DND-41 (cell line): ENCODE measurements around the gene HOXA5.

ENCODE experiments used
- ATAC-seq: fragments of 200-7000 bp; cut with Tn5 transposase; 3 replicates; pipeline ENCODE4 v1.9.1; 2021; ENCODE audit warnings: low read depth; ENCODE audit not compliant: insufficient read depth
- DNase-seq: peaks from one replicate; pipeline ENCODE4 v3.0.0-alpha.2; 2020
- H2AFZ ChIP-seq: 2 replicates; pipeline ENCODE4 v1.6.0; 2012; ENCODE audit warnings: low read depth, low read length
- H3K27ac ChIP-seq: 2 replicates; pipeline ENCODE4 v1.5.1; 2012; ENCODE audit warnings: low read length, inconsistent platforms
- H3K27me3 ChIP-seq: fragments of 200-600 bp; sonication (generic); 2 replicates; pipeline ENCODE4 v1.6.0; 2012; ENCODE audit warnings: low read length, mild to moderate bottlenecking, inconsistent platforms; ENCODE audit not compliant: insufficient read depth, poor library complexity
- H3K36me3 ChIP-seq: 2 replicates; pipeline ENCODE4 v1.5.1; 2012; ENCODE audit warnings: low read length, inconsistent platforms; ENCODE audit not compliant: insufficient read depth
- H3K4me1 ChIP-seq: 2 replicates; pipeline ENCODE4 v1.5.1; 2012; ENCODE audit warnings: mild to moderate bottlenecking, low read length; ENCODE audit not compliant: insufficient read depth
- H3K4me2 ChIP-seq: 2 replicates; pipeline ENCODE4 v1.6.0; 2012; ENCODE audit warnings: mild to moderate bottlenecking, moderate library complexity, low read length, inconsistent platforms; ENCODE audit not compliant: insufficient read depth
- H3K4me3 ChIP-seq, 2 experiments: fragments of 200-600 bp in 1 of 2; shearing (Covaris generic) in 1 of 2; 2 replicates each; pipeline ENCODE4 v1.5.1; 2012 to 2016; ENCODE audit warnings: inconsistent platforms in 2 of 2, low read length in 2 of 2, mild to moderate bottlenecking in 2 of 2, low read depth in 1 of 2, moderate library complexity in 1 of 2
- H3K79me2 ChIP-seq: 2 replicates; pipeline ENCODE4 v1.6.0; 2012; ENCODE audit warnings: low read length, inconsistent platforms; ENCODE audit not compliant: insufficient read depth
- H3K9ac ChIP-seq: 2 replicates; pipeline ENCODE4 v1.6.0; 2012; ENCODE audit warnings: low read depth, mild to moderate bottlenecking, inconsistent platforms, low read length, moderate library complexity
- H3K9me3 ChIP-seq: 2 replicates; pipeline ENCODE4 v1.5.1; 2012; ENCODE audit warnings: low read length, moderate library complexity, mild to moderate bottlenecking, inconsistent platforms; ENCODE audit not compliant: insufficient read depth, severe bottlenecking
- H4K20me1 ChIP-seq: 2 replicates; pipeline ENCODE4 v1.6.0; 2012; ENCODE audit warnings: low read length; ENCODE audit not compliant: insufficient read depth
- EZH2 ChIP-seq: IDR thresholded peaks from 3 replicates; pipeline ENCODE4 v1.6.1; 2012; ENCODE audit warnings: borderline replicate concordance, low read depth, mild to moderate bottlenecking, moderate library complexity, low read length, inconsistent platforms; ENCODE audit not compliant: severe bottlenecking
- TF ChIP-seq, protein P1 (sequence below): IDR thresholded peaks from 2 replicates; pipeline ENCODE4 v1.5.1; 2012; ENCODE audit warnings: borderline replicate concordance, low read length, moderate library complexity, mild to moderate bottlenecking; ENCODE audit not compliant: poor library complexity, severe bottlenecking; ENCODE audit errors: extremely low read depth

The HOXA5 gene

GRCh38 chr7:27103489-27104226 lies 39.8 kb downstream of the HOXA5 start:
- Histone ChIP-seq H3K4me3 (no peak overlapping the region), H4K20me1 (no peaks in the 10 kb centered on the region), H3K79me2 (no peaks in the 10 kb centered on the region), H3K9me3 (no peaks in the 10 kb centered on the region), H3K27ac (no peak overlapping the region), H3K4me1 (no peaks in the 10 kb centered on the region), H2AFZ (no peak overlapping the region), H3K9ac (no peak overlapping the region), H3K27me3 (no peaks in the 10 kb centered on the region), H3K36me3 (no peaks in the 10 kb centered on the region), H3K4me2 (no peak overlapping the region)
- no peak for TF ChIP-seq EZH2
- TF ChIP-seq, protein P1, sequence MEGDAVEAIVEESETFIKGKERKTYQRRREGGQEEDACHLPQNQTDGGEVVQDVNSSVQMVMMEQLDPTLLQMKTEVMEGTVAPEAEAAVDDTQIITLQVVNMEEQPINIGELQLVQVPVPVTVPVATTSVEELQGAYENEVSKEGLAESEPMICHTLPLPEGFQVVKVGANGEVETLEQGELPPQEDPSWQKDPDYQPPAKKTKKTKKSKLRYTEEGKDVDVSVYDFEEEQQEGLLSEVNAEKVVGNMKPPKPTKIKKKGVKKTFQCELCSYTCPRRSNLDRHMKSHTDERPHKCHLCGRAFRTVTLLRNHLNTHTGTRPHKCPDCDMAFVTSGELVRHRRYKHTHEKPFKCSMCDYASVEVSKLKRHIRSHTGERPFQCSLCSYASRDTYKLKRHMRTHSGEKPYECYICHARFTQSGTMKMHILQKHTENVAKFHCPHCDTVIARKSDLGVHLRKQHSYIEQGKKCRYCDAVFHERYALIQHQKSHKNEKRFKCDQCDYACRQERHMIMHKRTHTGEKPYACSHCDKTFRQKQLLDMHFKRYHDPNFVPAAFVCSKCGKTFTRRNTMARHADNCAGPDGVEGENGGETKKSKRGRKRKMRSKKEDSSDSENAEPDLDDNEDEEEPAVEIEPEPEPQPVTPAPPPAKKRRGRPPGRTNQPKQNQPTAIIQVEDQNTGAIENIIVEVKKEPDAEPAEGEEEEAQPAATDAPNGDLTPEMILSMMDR = no peak
- DNase-seq (no peak), ATAC-seq (no peak)

DNA sequence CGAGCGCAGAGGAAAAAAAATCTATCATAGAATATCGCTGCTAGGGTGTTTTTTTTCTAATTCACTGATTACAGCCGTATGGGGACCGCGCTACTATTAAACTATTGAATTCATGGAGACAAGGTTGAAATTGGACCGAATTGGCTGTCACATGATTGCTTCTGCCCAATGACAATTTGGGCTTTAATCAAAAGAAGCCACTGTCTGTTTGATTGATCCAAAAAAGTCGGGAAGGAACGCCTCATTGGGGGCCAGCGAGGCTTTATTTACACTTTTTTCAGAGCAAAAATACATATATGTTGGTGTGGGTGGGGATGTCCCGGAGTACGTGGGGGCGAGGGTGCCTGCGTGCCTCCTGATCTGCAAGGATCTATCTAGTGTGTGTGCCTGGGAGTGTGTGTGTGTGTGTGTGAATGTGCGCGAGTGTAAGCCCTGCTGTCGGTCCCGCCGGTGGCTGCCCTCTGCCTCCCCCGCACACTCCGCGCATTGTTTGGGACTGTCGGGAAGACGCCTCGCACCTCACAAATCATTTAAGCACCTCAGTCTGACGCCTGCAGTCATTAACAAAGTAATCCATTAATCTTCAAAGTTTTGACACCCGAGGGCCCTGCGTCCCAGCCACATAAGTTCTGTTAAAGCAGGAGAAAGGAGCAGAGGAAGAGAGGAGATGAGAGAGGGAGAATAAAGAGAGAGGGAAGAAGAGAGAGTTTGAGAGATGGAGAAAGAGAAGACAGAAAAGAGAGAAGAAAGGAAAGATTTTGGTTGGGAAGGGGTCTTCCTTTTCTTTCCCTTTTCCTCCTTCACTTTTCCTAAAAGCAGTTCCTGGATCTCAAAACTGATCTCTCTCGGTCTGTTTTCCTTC lies 40.7 kb downstream of the HOXA5 start, which contains the start of gene HOXA2:
Gene HOXA2 (minus strand): TSS at position 103 of the 862 bp plus-strand sequence. CDS start 183 bp downstream, outside the sequence.
- H3K4me3 ChIP-seq = no peak within 1 kb of the TSS
- TF ChIP-seq, protein P1 = no peak
- no peak for TF ChIP-seq EZH2

GRCh38 chr7:27101957-27102580 lies 41.4 kb downstream of the HOXA5 start:
- TF ChIP-seq, protein P1 = no peak
- Histone ChIP-seq H3K27ac (no peak overlapping the region), H3K4me3 (no peak overlapping the region), H3K27me3 (no peaks in the 10 kb centered on the region), H3K9me3 (no peaks in the 10 kb centered on the region), H3K9ac (no peak overlapping the region), H3K4me2 (no peak overlapping the region), H2AFZ (no peak overlapping the region), H3K4me1 (no peaks in the 10 kb centered on the region), H3K79me2 (no peaks in the 10 kb centered on the region), H4K20me1 (no peaks in the 10 kb centered on the region), H3K36me3 (no peaks in the 10 kb centered on the region)
- ATAC-seq (no peak), DNase-seq (no peak)

More for the DNA sequence above, 40.7 kb downstream of the HOXA5 start, which contains the start of gene HOXA2:
- DNase-seq = no peak
- Histone ChIP-seq H3K27me3 (no peaks in the 10 kb centered on the region), H3K27ac (no peak within 1 kb of the TSS), H3K9me3 (no peaks in the 10 kb centered on the region), H3K36me3 (no peaks in the 10 kb centered on the region), H3K9ac (no peak within 1 kb of the TSS), H3K4me1 (no peaks in the 10 kb centered on the region), H3K79me2 (no peaks in the 10 kb centered on the region), H2AFZ (no peak within 1 kb of the TSS), H3K4me2 (no peak within 1 kb of the TSS), H4K20me1 (no peaks in the 10 kb centered on the region)
- ATAC-seq = no peak
